ENCODE measurements around the gene PCNA.

GRCh38 chr20:5153152-5153467 lies 33.4 kb upstream of the PCNA start:
- TF ChIP-seq POLR2A (IDR thresholded peaks at IDR 0.05; ENCODE audit: low read depth, low read length) = no peak
- TF ChIP-seq TAF1 (IDR thresholded peaks at IDR 0.05; ENCODE audit: borderline replicate concordance, low read depth, low read length) = no peak
